Measurements from ENCODE around the gene SINHCAF.

SINHCAF gene

GRCh38 chr12:31234053-31234840, 91.7 kb downstream of the SINHCAF start:
- no peak for DNase-seq

DNA sequence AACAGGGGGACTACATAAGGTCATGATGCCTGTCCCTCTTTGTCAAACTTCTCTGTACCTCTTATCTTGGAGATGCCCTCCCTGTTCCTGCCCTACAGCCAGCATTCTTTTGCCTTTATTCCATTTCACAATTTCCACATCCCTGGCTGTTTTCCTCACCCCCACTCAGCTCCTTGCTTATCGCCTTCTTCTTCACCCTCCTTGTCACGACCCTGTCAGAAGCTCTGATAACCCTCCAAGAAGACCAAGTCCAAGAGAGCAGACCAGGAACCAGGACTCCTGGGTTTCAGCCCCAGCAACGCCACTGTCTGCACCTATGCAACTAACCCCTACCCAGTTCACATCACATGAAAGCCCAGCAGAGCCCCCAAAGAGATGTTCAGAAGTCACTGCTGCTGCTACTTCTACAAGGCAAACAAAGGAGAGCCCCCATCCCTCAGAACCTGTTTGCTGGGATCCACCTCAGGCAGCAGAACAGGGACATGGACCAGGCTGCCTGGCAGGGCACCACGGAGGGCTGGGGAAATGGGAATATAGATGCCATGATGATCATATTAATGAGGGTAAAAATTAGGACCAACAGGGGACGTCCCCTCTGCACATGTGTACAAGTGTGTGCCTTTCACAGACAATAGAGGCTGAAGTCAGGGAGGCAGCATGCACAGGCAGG, 92.8 kb downstream of the SINHCAF start:
- DNase-seq, result no peak

- DNase-seq, result no peak
These were observed 93.5 kb downstream of the SINHCAF start for GRCh38 chr12:31232361-31232965.

DNA sequence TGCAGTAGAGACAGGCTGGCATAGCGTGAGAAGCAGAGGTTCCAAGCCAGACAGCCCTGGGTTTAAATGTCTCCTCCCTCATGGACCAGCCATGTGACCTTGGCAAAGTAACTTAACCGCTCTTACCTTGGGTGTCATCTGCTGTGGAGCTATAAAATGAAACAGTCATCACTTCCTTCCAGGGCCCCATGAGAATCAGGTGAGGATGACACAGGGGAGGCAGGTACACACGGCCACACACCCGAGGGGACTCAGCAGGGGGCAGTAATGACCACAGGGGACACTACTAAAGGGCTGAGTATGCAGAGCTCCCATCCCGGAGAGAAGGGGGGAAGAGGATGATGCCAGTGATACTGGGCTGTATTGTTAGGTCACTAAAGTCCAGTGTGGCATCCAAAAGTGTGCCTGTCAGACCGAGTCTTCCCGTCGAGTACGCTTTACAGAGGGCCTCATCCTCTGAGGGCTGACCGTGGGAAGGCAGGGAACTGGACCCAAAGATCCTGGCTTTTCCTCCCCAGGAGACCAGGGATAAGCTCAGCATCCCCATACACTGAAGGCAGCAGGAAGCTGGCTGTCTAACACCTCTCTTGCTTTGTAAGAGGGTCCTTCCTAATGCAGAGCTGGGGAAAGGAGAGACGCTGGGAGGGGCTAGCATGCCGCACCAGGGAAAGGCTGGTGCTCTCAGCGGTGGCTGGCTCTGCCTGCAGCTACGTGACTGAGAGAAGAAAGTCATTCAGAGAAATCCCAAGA, 94.2 kb downstream of the SINHCAF start:
- DNase-seq, result no peak

Measured in hypothalamus (tissue), 51 donors.